ENCODE results near the gene MTHFD2L. TPM values are rescaled to one million over a fixed set of nuclear protein-coding genes. Genes with fewer than 3 reads are reported as not detected.

MTHFD2L gene
- total RNA-seq, 1 donor from 2014 or later = 9.5 TPM

GRCh38 chr4:74320559-74321118 is 162.7 kb downstream of the MTHFD2L start:
- Histone ChIP-seq H3K27me3 (ENCODE audit: control insufficient read depth, insufficient read depth, low read length) (no peaks in the 10 kb centered on the region), H3K4me3 (ENCODE audit: low read depth, low read length) (no peak overlapping the region), H3K36me3 (ENCODE audit: control insufficient read depth, insufficient read depth, low read length) (no peaks in the 10 kb centered on the region)
- peak; percentile 56 for TF ChIP-seq CTCF (IDR thresholded peaks at IDR 0.05; ENCODE audit: insufficient read depth, low read length, poor library complexity, severe bottlenecking)
- DNase-seq (ENCODE audit: low read depth) = peak; percentile 63

GRCh38 chr4:74322301-74322700 is 164.4 kb downstream of the MTHFD2L start:
- Histone ChIP-seq H3K36me3 (ENCODE audit: control insufficient read depth, insufficient read depth, low read length) (no peaks in the 10 kb centered on the region), H3K4me3 (ENCODE audit: low read depth, low read length) (no peak overlapping the region), H3K27me3 (ENCODE audit: control insufficient read depth, insufficient read depth, low read length) (no peaks in the 10 kb centered on the region)
- no peak for DNase-seq (ENCODE audit: low read depth)
- TF ChIP-seq CTCF (IDR thresholded peaks at IDR 0.05; ENCODE audit: insufficient read depth, low read length, poor library complexity, severe bottlenecking) = no peak

GRCh38 chr4:74323663-74324062 is 165.7 kb downstream of the MTHFD2L start:
- Histone ChIP-seq H3K27me3 (ENCODE audit: control insufficient read depth, insufficient read depth, low read length) (no peaks in the 10 kb centered on the region), H3K4me3 (ENCODE audit: low read depth, low read length) (no peak overlapping the region), H3K36me3 (ENCODE audit: control insufficient read depth, insufficient read depth, low read length) (no peaks in the 10 kb centered on the region)
- DNase-seq (ENCODE audit: low read depth) = no peak
- TF ChIP-seq CTCF (IDR thresholded peaks at IDR 0.05; ENCODE audit: insufficient read depth, low read length, poor library complexity, severe bottlenecking) = no peak

GRCh38 chr4:74324262-74324661 is 166.3 kb downstream of the MTHFD2L start:
- H3K4me3 ChIP-seq (ENCODE audit: low read depth, low read length) = no peak overlapping the region
- no peak for TF ChIP-seq CTCF (IDR thresholded peaks at IDR 0.05; ENCODE audit: insufficient read depth, low read length, poor library complexity, severe bottlenecking)
- H3K36me3 ChIP-seq (ENCODE audit: control insufficient read depth, insufficient read depth, low read length) = no peaks in the 10 kb centered on the region
- no peaks in the 10 kb centered on the region for H3K27me3 ChIP-seq (ENCODE audit: control insufficient read depth, insufficient read depth, low read length)
- no peak for DNase-seq (ENCODE audit: low read depth)

GRCh38 chr4:74325886-74326285 is 168.0 kb downstream of the MTHFD2L start:
- DNase-seq (ENCODE audit: low read depth) = no peak
- no peak for TF ChIP-seq CTCF (IDR thresholded peaks at IDR 0.05; ENCODE audit: insufficient read depth, low read length, poor library complexity, severe bottlenecking)
- H3K36me3 ChIP-seq (ENCODE audit: control insufficient read depth, insufficient read depth, low read length) = no peaks in the 10 kb centered on the region
- H3K27me3 ChIP-seq (ENCODE audit: control insufficient read depth, insufficient read depth, low read length) = no peaks in the 10 kb centered on the region
- no peak overlapping the region for H3K4me3 ChIP-seq (ENCODE audit: low read depth, low read length)

GRCh38 chr4:74327762-74328161 is 169.8 kb downstream of the MTHFD2L start:
- Histone ChIP-seq H3K4me3 (ENCODE audit: low read depth, low read length) (no peak overlapping the region), H3K27me3 (ENCODE audit: control insufficient read depth, insufficient read depth, low read length) (no peaks in the 10 kb centered on the region), H3K36me3 (ENCODE audit: control insufficient read depth, insufficient read depth, low read length) (no peaks in the 10 kb centered on the region)
- no peak for TF ChIP-seq CTCF (IDR thresholded peaks at IDR 0.05; ENCODE audit: insufficient read depth, low read length, poor library complexity, severe bottlenecking)
- DNase-seq (ENCODE audit: low read depth) = no peak

All from kidney epithelial cell (primary cell).